Activated CD8-positive, alpha-beta T cell treated with anti-CD3 and anti-CD28 coated beads, Interleukin-2, amount 10 ng/mL, durations not matched to agents 7 days and 5 days (primary cell): Measurements from ENCODE around the gene ZNF17. TPM values are rescaled to one million over a fixed set of nuclear protein-coding genes. Genes with fewer than 3 reads are reported as not detected.

Experiments used
- total RNA-seq, 2 experiments: library from RNA; stranded (reverse); gene quantifications; one replicate each; pipeline ENCODE4 v1.2.3, GENCODE V29; 2021

The ZNF17 gene
- total RNA-seq, 2 experiments from 2014 or later: 11.6 to 12.2 TPM

Other genes with a start within 250 kb of the ZNF17 start
- gene DUXA, start 243.7 kb upstream of the ZNF17 start, total RNA-seq: not detected
- gene ZNF264, start 219.7 kb upstream of the ZNF17 start, total RNA-seq: 10 to 100 TPM; 34.1 to 35.1 TPM
- 1 to 10 TPM in 1 of 2 experiments, under 1 TPM in 1; 0.94 to 1.3 TPM for gene AURKC, start 180.1 kb upstream of the ZNF17 start, total RNA-seq
- 1 to 10 TPM; 9.8 to 9.9 TPM for gene ZNF805, start 170.5 kb upstream of the ZNF17 start, total RNA-seq
- gene ZNF460, start 130.7 kb upstream of the ZNF17 start, total RNA-seq: 10 to 100 TPM; 43.9 to 46.6 TPM
- 1 to 10 TPM; 7.0 to 7.5 TPM for gene ZNF543, start 90.7 kb upstream of the ZNF17 start, total RNA-seq
- 1 to 10 TPM; 8.5 to 9.1 TPM for gene ZNF304, start 59.9 kb upstream of the ZNF17 start, total RNA-seq
- gene TRAPPC2B, start 47.6 kb upstream of the ZNF17 start, total RNA-seq: 1 to 10 TPM; 8.5 to 8.6 TPM
- 1 to 10 TPM; 4.2 to 4.4 TPM for gene ZNF547, start 47.6 kb upstream of the ZNF17 start, total RNA-seq
- gene ZNF548, start 21.3 kb upstream of the ZNF17 start, total RNA-seq: 10 to 100 TPM; 27.4 to 28.0 TPM
- 10 to 100 TPM; 13.7 to 19.6 TPM for gene ZNF749, start 24.2 kb downstream of the ZNF17 start, total RNA-seq
- gene VN1R1, start 46.0 kb downstream of the ZNF17 start, total RNA-seq: under 1 TPM; 0.16 TPM
- 1 to 10 TPM; 7.6 to 9.1 TPM for gene ZNF772, start 66.4 kb downstream of the ZNF17 start, total RNA-seq
- 10 to 100 TPM; 10.0 to 10.9 TPM for gene ZNF419, start 76.6 kb downstream of the ZNF17 start, total RNA-seq
- gene ZNF773, start 88.8 kb downstream of the ZNF17 start, total RNA-seq: 1 to 10 TPM; 8.3 to 8.4 TPM
- 1 to 10 TPM; 7.5 to 7.8 TPM for gene ZNF549, start 116.2 kb downstream of the ZNF17 start, total RNA-seq
- gene ZNF550, start 148.7 kb downstream of the ZNF17 start, total RNA-seq: 10 to 100 TPM; 12.6 to 13.7 TPM
- 1 to 10 TPM; 5.4 to 5.5 TPM for gene ZNF416, start 167.8 kb downstream of the ZNF17 start, total RNA-seq
- gene ZIK1, start 173.0 kb downstream of the ZNF17 start, total RNA-seq: 10 to 100 TPM; 12.1 to 12.4 TPM
- 10 to 100 TPM; 10.7 to 10.8 TPM for gene ZNF530, start 188.7 kb downstream of the ZNF17 start, total RNA-seq
- gene ZNF134, start 203.1 kb downstream of the ZNF17 start, total RNA-seq: 10 to 100 TPM; 17.1 to 17.8 TPM
- gene ZNF211, start 222.0 kb downstream of the ZNF17 start, total RNA-seq: 10 to 100 TPM; 13.6 to 14.3 TPM